ENCODE results near the gene MAML3. TPM values are rescaled to one million over a fixed set of nuclear protein-coding genes. Genes with fewer than 3 reads are reported as not detected.

The MAML3 gene
- total RNA-seq, 1 experiment from 2014 or later: 12.1 TPM

DNA sequence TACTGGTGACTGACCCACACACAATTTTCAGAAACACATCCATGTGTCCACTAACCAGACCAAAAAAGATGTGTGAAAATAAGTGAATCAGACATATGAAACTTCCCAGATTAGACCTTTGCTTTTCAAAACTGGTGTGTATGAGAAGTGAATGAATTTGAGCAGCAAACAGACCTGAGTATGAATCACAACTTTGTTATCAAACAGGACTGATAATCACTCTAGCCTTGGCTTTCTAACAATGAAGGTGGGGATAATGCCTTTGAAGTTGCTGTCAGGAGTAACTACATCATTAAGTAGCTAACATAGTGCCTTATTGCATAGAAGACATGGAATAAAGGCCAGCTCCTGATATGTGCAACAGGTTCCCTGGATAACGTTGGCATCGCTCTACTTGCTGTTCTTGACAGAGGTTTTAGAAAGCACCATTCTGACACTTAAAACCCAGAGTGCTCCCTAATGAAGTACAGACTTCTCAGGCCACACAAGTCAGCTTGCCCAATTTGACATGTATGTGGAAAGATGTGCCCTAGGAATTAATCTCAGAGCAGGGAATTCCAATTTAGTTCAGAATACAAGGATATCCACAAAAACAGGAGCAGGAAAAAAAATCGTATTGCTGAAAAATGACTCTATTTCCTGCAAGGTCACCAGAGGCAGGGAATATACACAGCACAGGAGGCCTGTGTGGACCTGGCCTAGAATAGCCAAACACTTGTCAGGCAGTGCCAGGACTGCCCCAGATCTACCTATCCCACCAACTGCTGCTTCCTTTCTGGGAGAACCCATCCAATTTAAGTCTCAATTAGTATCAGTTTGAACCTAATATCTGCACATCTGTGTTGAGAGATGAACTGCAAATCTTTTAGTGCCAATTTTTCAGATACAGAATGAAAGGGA is 87.7 kb downstream of the MAML3 start:
- Histone ChIP-seq H3K36me3 (ENCODE audit: control insufficient read depth, insufficient read depth, low read length) (no peaks in the 10 kb centered on the region), H3K4me1 (peaks cover 44% of the 10 kb centered on the region), H3K9me3 (no peaks in the 10 kb centered on the region), H3K4me3 (ENCODE audit: low read depth, low read length) (no peak overlapping the region), H3K27me3 (replicated peaks; ENCODE audit: control insufficient read depth, insufficient read depth, low read length) (no peaks in the 10 kb centered on the region)
- Mint-ChIP-seq H3K4me3 (ENCODE audit: unreplicated experiment) (no peak overlapping the region), H3K27me3 (ENCODE audit: insufficient read depth, unreplicated experiment) (no peaks in the 10 kb centered on the region), H3K27ac (ENCODE audit: unreplicated experiment) (peak overlapping the region; percentile 20), H3K9me3 (ENCODE audit: unreplicated experiment) (no peaks in the 10 kb centered on the region), H3K4me1 (ENCODE audit: low read depth, unreplicated experiment) (peaks cover 48% of the 10 kb centered on the region), H3K36me3 (ENCODE audit: insufficient read depth, unreplicated experiment) (peaks cover 1% of the 10 kb centered on the region)
- no TSS peak for BruUV-seq (replicated peaks)
- CTCF ChIA-PET: no interaction called here
- TF ChIP-seq, protein P1, sequence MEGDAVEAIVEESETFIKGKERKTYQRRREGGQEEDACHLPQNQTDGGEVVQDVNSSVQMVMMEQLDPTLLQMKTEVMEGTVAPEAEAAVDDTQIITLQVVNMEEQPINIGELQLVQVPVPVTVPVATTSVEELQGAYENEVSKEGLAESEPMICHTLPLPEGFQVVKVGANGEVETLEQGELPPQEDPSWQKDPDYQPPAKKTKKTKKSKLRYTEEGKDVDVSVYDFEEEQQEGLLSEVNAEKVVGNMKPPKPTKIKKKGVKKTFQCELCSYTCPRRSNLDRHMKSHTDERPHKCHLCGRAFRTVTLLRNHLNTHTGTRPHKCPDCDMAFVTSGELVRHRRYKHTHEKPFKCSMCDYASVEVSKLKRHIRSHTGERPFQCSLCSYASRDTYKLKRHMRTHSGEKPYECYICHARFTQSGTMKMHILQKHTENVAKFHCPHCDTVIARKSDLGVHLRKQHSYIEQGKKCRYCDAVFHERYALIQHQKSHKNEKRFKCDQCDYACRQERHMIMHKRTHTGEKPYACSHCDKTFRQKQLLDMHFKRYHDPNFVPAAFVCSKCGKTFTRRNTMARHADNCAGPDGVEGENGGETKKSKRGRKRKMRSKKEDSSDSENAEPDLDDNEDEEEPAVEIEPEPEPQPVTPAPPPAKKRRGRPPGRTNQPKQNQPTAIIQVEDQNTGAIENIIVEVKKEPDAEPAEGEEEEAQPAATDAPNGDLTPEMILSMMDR (IDR thresholded peaks at IDR 0.05; ENCODE audit: insufficient read depth in 1 of 2, low read depth in 1 of 2, low read length in 1 of 2, severe bottlenecking in 1 of 2, unreplicated experiment in 1 of 2): no peak
- POLR2A ChIA-PET: no interaction called here
- intact Hi-C loops (cut with micrococcal nuclease; ENCODE audit: unreplicated experiment): no loop called here
- DNase-seq: no peak

GRCh38 chr4:140065393-140065792 is 88.6 kb downstream of the MAML3 start:
- Histone ChIP-seq H3K9me3 (no peaks in the 10 kb centered on the region), H3K4me1 (peaks cover 53% of the 10 kb centered on the region), H3K27me3 (replicated peaks; ENCODE audit: control insufficient read depth, insufficient read depth, low read length) (no peaks in the 10 kb centered on the region), H3K36me3 (ENCODE audit: control insufficient read depth, insufficient read depth, low read length) (no peaks in the 10 kb centered on the region), H3K4me3 (ENCODE audit: low read depth, low read length) (no peak overlapping the region)
- no TSS peak for BruUV-seq (replicated peaks)
- CTCF ChIA-PET: no interaction called here
- H3K4me3 Mint-ChIP-seq (ENCODE audit: unreplicated experiment): no peak overlapping the region
- peaks cover 49% of the 10 kb centered on the region for H3K4me1 Mint-ChIP-seq (ENCODE audit: low read depth, unreplicated experiment)
- H3K36me3 Mint-ChIP-seq (ENCODE audit: insufficient read depth, unreplicated experiment): no peaks in the 10 kb centered on the region
- H3K9me3 Mint-ChIP-seq (ENCODE audit: unreplicated experiment): no peaks in the 10 kb centered on the region
- no peak for DNase-seq
- intact Hi-C loops (cut with micrococcal nuclease; ENCODE audit: unreplicated experiment): no loop called here
- TF ChIP-seq, protein P1 (IDR thresholded peaks at IDR 0.05; ENCODE audit: insufficient read depth in 1 of 2, low read depth in 1 of 2, low read length in 1 of 2, severe bottlenecking in 1 of 2, unreplicated experiment in 1 of 2): no peak
- peak overlapping the region; percentile 20 for H3K27ac Mint-ChIP-seq (ENCODE audit: unreplicated experiment)
- no peaks in the 10 kb centered on the region for H3K27me3 Mint-ChIP-seq (ENCODE audit: insufficient read depth, unreplicated experiment)
- POLR2A ChIA-PET: interaction anchor here (0.6 kb wide), 1 partner anchor 13 kb away, joined by 4 read pairs; no protein-coding TSS in a partner anchor

GRCh38 chr4:140061659-140062289 is 92.2 kb downstream of the MAML3 start:
- ChIA-PET POLR2A (interaction anchor here (0.6 to 1.6 kb wide), 2 partner anchors 89 to 193 kb away, joined by 3 to 7 read pairs; no protein-coding TSS in a partner anchor), CTCF (no interaction called here)
- Mint-ChIP-seq H3K36me3 (ENCODE audit: insufficient read depth, unreplicated experiment) (no peaks in the 10 kb centered on the region), H3K4me3 (ENCODE audit: unreplicated experiment) (no peak overlapping the region), H3K4me1 (ENCODE audit: low read depth, unreplicated experiment) (peaks cover 54% of the 10 kb centered on the region), H3K9me3 (ENCODE audit: unreplicated experiment) (no peaks in the 10 kb centered on the region), H3K27me3 (ENCODE audit: insufficient read depth, unreplicated experiment) (no peaks in the 10 kb centered on the region), H3K27ac (ENCODE audit: unreplicated experiment) (peak overlapping the region; percentile 62)
- intact Hi-C loops (cut with micrococcal nuclease; ENCODE audit: unreplicated experiment): loop anchor here (1.0 to 2.0 kb wide), 2 partner anchors 24 to 75 kb away; no protein-coding TSS in a partner anchor
- no TSS peak for BruUV-seq (replicated peaks)
- Histone ChIP-seq H3K36me3 (ENCODE audit: control insufficient read depth, insufficient read depth, low read length) (no peaks in the 10 kb centered on the region), H3K9me3 (no peaks in the 10 kb centered on the region), H3K4me3 (ENCODE audit: low read depth, low read length) (no peak overlapping the region), H3K27me3 (replicated peaks; ENCODE audit: control insufficient read depth, insufficient read depth, low read length) (no peaks in the 10 kb centered on the region), H3K4me1 (peaks cover 66% of the 10 kb centered on the region)
- TF ChIP-seq, protein P1 (IDR thresholded peaks at IDR 0.05; ENCODE audit: insufficient read depth in 1 of 2, low read depth in 1 of 2, low read length in 1 of 2, severe bottlenecking in 1 of 2, unreplicated experiment in 1 of 2): no peak
- no peak for DNase-seq

Measured in Caco-2 (cell line).